ENCODE data around the gene CXorf49. TPM values are rescaled to one million over a fixed set of nuclear protein-coding genes. Genes with fewer than 3 reads are reported as not detected.
"Not testable (repeated sequence)": the region's sequence is repeated elsewhere in the genome, so short reads cannot be mapped to it uniquely, and the experiment has no call there.

CXorf49 gene
- total RNA-seq = not detected
- not detected for polyA plus RNA-seq (2013, experiment 1 of 2)
- not detected for polyA plus RNA-seq (2013, experiment 2 of 2)
- total RNA-seq = 0 reads per million in 172 experiments

GRCh38 chrX:71718185-71718584 is at the start of gene CXorf49:
TSS of gene CXorf49 (minus strand) at chrX:71718285. CDS start at chrX:71718151, 134 bp downstream.
- H3K4me3 Mint-ChIP-seq; H3K4me3 ChIP-seq (ENCODE audit: low read length); H3K4me1 Mint-ChIP-seq (ENCODE audit: low read depth); H3K36me3 ChIP-seq (ENCODE audit: insufficient read depth, low read length); H3K27me3 Mint-ChIP-seq; H3K9me3 ChIP-seq (ENCODE audit: control insufficient read depth in 1 of 2, insufficient read depth in 1 of 2, low read length in 2 of 2); H3K27me3 ChIP-seq (ENCODE audit: control insufficient read depth in 1 of 2, insufficient read depth in 2 of 2, low read length in 2 of 2); CTCF ChIA-PET; H3K36me3 Mint-ChIP-seq (ENCODE audit: low read depth); H3K9me3 Mint-ChIP-seq; H3K27ac Mint-ChIP-seq; POLR2A ChIA-PET; DNase-seq; H3K4me1 ChIP-seq (ENCODE audit: insufficient read depth, low read length); H3K27ac ChIP-seq (ENCODE audit: low read depth in 1 of 2, low read length in 2 of 2); ATAC-seq (ENCODE audit: poor library complexity); intact Hi-C loops (cut with DNase I, micrococcal nuclease): not testable (repeated sequence)

DNA sequence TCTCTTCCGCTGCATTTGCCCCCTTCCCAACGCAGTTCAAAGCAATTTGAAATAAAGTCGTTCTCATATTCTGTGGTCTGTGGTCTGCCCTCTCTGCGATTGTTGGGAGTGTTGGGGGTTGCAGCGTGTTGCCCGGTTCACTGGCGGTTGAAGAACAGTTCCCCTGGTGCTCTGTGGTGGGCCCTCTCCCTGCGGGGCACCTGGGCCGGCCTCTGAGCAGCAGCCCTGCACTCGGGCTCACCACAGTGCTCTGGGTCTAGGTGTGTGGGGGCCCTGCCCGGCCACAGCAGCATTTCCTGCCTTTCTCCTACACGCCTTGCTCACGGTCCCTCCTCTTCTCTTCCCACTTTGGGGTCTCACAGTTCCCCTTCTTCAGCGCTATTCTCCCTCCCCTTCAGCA is 49.0 kb upstream of the CXorf49 start:
- H3K9me3 ChIP-seq (ENCODE audit: control insufficient read depth in 1 of 2, insufficient read depth in 1 of 2, low read length in 2 of 2); DNase-seq; H3K4me3 Mint-ChIP-seq; POLR2A ChIA-PET; H3K27me3 ChIP-seq (ENCODE audit: control insufficient read depth in 1 of 2, insufficient read depth in 2 of 2, low read length in 2 of 2); H3K36me3 ChIP-seq (ENCODE audit: insufficient read depth, low read length); CTCF ChIA-PET; H3K27me3 Mint-ChIP-seq; H3K27ac Mint-ChIP-seq; H3K36me3 Mint-ChIP-seq (ENCODE audit: low read depth); H3K9me3 Mint-ChIP-seq; H3K4me1 ChIP-seq (ENCODE audit: insufficient read depth, low read length); ATAC-seq (ENCODE audit: poor library complexity); H3K27ac ChIP-seq (ENCODE audit: low read depth in 1 of 2, low read length in 2 of 2); H3K4me1 Mint-ChIP-seq (ENCODE audit: low read depth); H3K4me3 ChIP-seq (ENCODE audit: low read length); intact Hi-C loops (cut with DNase I, micrococcal nuclease): not testable (repeated sequence)

GRCh38 chrX:71765613-71766012 is 47.5 kb upstream of the CXorf49 start:
- H3K36me3 Mint-ChIP-seq (ENCODE audit: low read depth) = not testable (repeated sequence)

DNA sequence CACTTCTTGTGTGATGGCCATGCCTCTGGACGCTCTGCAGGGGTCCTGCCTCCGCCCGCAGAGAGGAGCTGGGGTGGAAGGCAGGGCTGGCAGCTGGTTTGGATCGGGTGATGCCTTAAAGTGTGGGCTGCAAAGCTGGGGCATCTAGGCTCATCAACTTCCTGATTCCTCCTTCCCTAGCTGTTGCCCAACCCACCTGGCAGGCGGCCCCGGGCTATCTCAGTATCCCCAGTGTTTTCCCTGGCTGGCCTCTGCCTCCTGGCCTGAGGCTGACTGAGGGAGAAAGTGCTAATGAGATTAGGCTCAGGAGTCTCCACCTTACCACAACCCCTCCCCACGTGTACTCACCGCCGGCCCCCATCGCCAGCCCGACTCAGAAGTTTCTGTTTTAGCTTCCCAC is 46.7 kb upstream of the CXorf49 start:
- H3K27ac Mint-ChIP-seq; H3K36me3 ChIP-seq (ENCODE audit: insufficient read depth, low read length); intact Hi-C loops (cut with DNase I, micrococcal nuclease); H3K27me3 ChIP-seq (ENCODE audit: control insufficient read depth in 1 of 2, insufficient read depth in 2 of 2, low read length in 2 of 2); H3K4me3 Mint-ChIP-seq; DNase-seq; CTCF ChIA-PET; H3K27me3 Mint-ChIP-seq; H3K27ac ChIP-seq (ENCODE audit: low read depth in 1 of 2, low read length in 2 of 2); H3K9me3 Mint-ChIP-seq; H3K36me3 Mint-ChIP-seq (ENCODE audit: low read depth); ATAC-seq (ENCODE audit: poor library complexity); H3K4me1 Mint-ChIP-seq (ENCODE audit: low read depth); H3K9me3 ChIP-seq (ENCODE audit: control insufficient read depth in 1 of 2, insufficient read depth in 1 of 2, low read length in 2 of 2); H3K4me3 ChIP-seq (ENCODE audit: low read length); POLR2A ChIA-PET; H3K4me1 ChIP-seq (ENCODE audit: insufficient read depth, low read length): not testable (repeated sequence)

More at GRCh38 chrX:71765613-71766012, 47.5 kb upstream of the CXorf49 start:
- intact Hi-C loops (cut with DNase I, micrococcal nuclease); H3K9me3 ChIP-seq (ENCODE audit: control insufficient read depth in 1 of 2, insufficient read depth in 1 of 2, low read length in 2 of 2); H3K4me1 Mint-ChIP-seq (ENCODE audit: low read depth); H3K27ac Mint-ChIP-seq; H3K27me3 ChIP-seq (ENCODE audit: control insufficient read depth in 1 of 2, insufficient read depth in 2 of 2, low read length in 2 of 2); H3K4me1 ChIP-seq (ENCODE audit: insufficient read depth, low read length); H3K4me3 ChIP-seq (ENCODE audit: low read length); CTCF ChIA-PET; DNase-seq; H3K27ac ChIP-seq (ENCODE audit: low read depth in 1 of 2, low read length in 2 of 2); POLR2A ChIA-PET; ATAC-seq (ENCODE audit: poor library complexity); H3K36me3 ChIP-seq (ENCODE audit: insufficient read depth, low read length); H3K9me3 Mint-ChIP-seq; H3K27me3 Mint-ChIP-seq; H3K4me3 Mint-ChIP-seq: not testable (repeated sequence)

DNA sequence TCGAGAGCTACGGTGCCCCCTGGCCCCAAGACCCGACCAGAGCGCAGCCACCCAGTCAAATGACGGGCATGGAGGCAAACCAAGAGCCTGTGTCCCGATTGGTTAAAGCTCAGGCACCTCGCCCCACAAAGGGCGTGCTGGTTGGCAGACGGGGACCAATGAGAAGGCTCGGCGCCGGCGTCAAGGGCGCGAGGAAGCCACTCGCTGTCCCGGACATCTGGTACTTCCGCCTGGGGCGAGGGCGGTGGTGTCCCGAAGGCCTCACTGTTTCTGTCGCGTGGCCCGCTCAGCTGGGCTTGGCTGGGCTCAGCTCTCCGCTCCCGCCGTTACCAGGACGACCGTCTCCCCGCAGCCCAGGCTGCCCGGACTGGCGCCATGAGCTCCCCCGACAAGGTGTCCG is 45.0 kb upstream of the CXorf49 start, which contains the start of gene CXorf49B:
CXorf49B (plus strand) TSS at position 301 of the 400 bp plus-strand sequence; CDS start at position 376, 75 bp downstream.
- CTCF ChIA-PET = not testable (repeated sequence)

DNA sequence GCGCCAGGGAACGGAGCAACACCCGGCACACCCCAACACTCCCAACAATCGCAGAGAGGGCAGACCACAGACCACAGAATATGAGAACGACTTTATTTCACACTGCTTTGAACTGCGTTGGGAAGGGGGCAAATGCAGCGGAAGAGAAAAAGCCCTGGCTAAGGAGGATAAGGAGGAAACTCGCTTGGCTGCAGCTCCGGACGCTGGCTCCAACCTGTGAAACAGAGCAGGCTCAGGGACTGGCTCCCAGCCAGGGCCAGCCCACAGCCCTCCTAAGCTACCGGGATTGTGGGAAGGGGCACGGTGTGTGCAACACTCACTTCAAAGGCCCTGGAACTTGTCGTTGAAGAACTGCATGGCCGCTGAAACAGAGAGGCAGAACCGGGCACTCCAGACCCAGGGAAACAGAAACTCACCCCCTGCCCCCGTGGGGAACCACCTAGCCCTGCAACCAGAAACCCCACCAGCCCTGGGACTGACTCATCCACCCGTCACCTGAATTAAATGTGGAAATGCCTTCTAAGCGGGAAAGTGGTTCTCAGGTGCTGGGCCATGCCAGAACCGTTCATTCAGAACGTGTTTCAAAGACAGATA is 42.7 kb upstream of the CXorf49 start:
- H3K9me3 ChIP-seq (ENCODE audit: control insufficient read depth in 1 of 2, insufficient read depth in 1 of 2, low read length in 2 of 2); intact Hi-C loops (cut with DNase I, micrococcal nuclease); H3K36me3 ChIP-seq (ENCODE audit: insufficient read depth, low read length); DNase-seq; H3K4me3 ChIP-seq (ENCODE audit: low read length); H3K9me3 Mint-ChIP-seq; H3K36me3 Mint-ChIP-seq (ENCODE audit: low read depth); H3K4me3 Mint-ChIP-seq; H3K4me1 Mint-ChIP-seq (ENCODE audit: low read depth); H3K4me1 ChIP-seq (ENCODE audit: insufficient read depth, low read length); ATAC-seq (ENCODE audit: poor library complexity); H3K27ac Mint-ChIP-seq; POLR2A ChIA-PET; H3K27ac ChIP-seq (ENCODE audit: low read depth in 1 of 2, low read length in 2 of 2); H3K27me3 Mint-ChIP-seq; H3K27me3 ChIP-seq (ENCODE audit: control insufficient read depth in 1 of 2, insufficient read depth in 2 of 2, low read length in 2 of 2); CTCF ChIA-PET: not testable (repeated sequence)

More for the DNA sequence above, 45.0 kb upstream of the CXorf49 start, which contains the start of gene CXorf49B:
- H3K36me3 Mint-ChIP-seq (ENCODE audit: low read depth); H3K4me1 Mint-ChIP-seq (ENCODE audit: low read depth); H3K27ac Mint-ChIP-seq; H3K9me3 ChIP-seq (ENCODE audit: control insufficient read depth in 1 of 2, insufficient read depth in 1 of 2, low read length in 2 of 2); H3K27me3 ChIP-seq (ENCODE audit: control insufficient read depth in 1 of 2, insufficient read depth in 2 of 2, low read length in 2 of 2); H3K9me3 Mint-ChIP-seq; DNase-seq; H3K4me1 ChIP-seq (ENCODE audit: insufficient read depth, low read length); H3K36me3 ChIP-seq (ENCODE audit: insufficient read depth, low read length); H3K4me3 Mint-ChIP-seq; POLR2A ChIA-PET; ATAC-seq (ENCODE audit: poor library complexity); H3K4me3 ChIP-seq (ENCODE audit: low read length); H3K27me3 Mint-ChIP-seq; H3K27ac ChIP-seq (ENCODE audit: low read depth in 1 of 2, low read length in 2 of 2); intact Hi-C loops (cut with DNase I, micrococcal nuclease): not testable (repeated sequence)

DNA sequence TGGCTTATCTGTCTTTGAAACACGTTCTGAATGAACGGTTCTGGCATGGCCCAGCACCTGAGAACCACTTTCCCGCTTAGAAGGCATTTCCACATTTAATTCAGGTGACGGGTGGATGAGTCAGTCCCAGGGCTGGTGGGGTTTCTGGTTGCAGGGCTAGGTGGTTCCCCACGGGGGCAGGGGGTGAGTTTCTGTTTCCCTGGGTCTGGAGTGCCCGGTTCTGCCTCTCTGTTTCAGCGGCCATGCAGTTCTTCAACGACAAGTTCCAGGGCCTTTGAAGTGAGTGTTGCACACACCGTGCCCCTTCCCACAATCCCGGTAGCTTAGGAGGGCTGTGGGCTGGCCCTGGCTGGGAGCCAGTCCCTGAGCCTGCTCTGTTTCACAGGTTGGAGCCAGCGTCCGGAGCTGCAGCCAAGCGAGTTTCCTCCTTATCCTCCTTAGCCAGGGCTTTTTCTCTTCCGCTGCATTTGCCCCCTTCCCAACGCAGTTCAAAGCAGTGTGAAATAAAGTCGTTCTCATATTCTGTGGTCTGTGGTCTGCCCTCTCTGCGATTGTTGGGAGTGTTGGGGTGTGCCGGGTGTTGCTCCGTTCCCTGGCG is 2.3 kb upstream of the CXorf49 start:
- POLR2A ChIA-PET; H3K27me3 Mint-ChIP-seq; ATAC-seq (ENCODE audit: poor library complexity); H3K36me3 Mint-ChIP-seq (ENCODE audit: low read depth); H3K4me1 Mint-ChIP-seq (ENCODE audit: low read depth); H3K9me3 ChIP-seq (ENCODE audit: control insufficient read depth in 1 of 2, insufficient read depth in 1 of 2, low read length in 2 of 2); DNase-seq; H3K4me3 ChIP-seq (ENCODE audit: low read length); H3K4me1 ChIP-seq (ENCODE audit: insufficient read depth, low read length); H3K27ac ChIP-seq (ENCODE audit: low read depth in 1 of 2, low read length in 2 of 2); H3K36me3 ChIP-seq (ENCODE audit: insufficient read depth, low read length); H3K9me3 Mint-ChIP-seq; intact Hi-C loops (cut with DNase I, micrococcal nuclease); CTCF ChIA-PET; H3K4me3 Mint-ChIP-seq; H3K27ac Mint-ChIP-seq; H3K27me3 ChIP-seq (ENCODE audit: control insufficient read depth in 1 of 2, insufficient read depth in 2 of 2, low read length in 2 of 2): not testable (repeated sequence)

Data from CD4-positive, alpha-beta T cell (primary cell).